Skeletal muscle cell (primary cell): ENCODE measurements around the gene ZSCAN31.
"Not testable (repeated sequence)": the region's sequence is repeated elsewhere in the genome, so short reads cannot be mapped to it uniquely, and the experiment has no call there.

ENCODE experiments used
- DNase-seq: peaks from one replicate; pipeline ENCODE4 v3.0.0-alpha.2; 2010; ENCODE audit warnings: low read depth
- H3K4me3 ChIP-seq: 2 replicates; pipeline ENCODE4 v1.5.1; 2011; ENCODE audit warnings: low read depth, mild to moderate bottlenecking, control low read depth, low read length, moderate library complexity

Gene ZSCAN31

GRCh38 chr6:28333047-28333446 is 2.9 kb downstream of the ZSCAN31 start:
- DNase-seq = no peak
- H3K4me3 ChIP-seq = no peak overlapping the region

DNA sequence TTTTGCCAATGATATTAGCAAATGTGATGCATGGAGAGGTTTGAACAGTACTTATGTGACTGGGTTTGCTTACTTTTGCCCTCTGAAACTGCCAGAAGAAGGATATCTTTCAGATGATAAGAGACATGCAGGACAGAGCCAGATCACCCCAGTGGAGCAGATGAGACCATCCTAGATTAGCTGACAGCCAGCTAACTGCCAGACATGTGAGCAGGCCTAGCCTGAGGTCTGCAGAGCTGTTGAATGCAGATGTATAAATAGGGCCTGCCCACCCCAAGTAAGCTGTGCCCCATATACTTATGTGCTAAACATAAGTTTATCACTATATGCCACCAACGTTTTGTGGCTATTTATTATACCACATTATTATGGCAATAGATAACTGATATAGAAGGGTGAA is 5.9 kb downstream of the ZSCAN31 start:
- no peak for DNase-seq

DNA sequence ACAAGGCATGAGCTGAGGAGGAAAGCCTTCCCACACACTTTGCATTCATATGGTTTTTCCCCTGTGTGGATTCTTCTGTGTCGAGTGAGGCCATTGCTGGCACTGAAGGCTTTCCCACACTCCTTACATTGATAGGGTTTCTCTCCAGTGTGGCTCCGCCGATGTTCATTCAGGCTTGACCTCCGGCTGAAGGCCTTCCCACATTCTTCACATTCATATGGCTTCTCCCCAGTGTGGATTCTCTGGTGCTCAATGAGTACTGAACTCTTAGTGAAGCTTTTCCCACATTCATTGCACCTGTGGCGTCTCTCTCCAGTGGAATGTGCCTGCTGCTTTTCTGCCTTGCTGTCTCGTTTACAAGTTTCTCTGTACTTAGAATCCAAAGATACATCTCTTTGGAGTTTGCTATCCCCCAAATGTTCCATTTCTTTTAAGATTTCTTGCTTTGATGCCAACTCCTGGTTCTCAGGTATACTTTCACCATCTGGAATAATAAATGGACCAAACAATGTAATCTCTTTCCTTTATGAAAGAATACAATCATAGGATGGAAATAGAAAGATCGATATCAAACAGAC is 9.5 kb downstream of the ZSCAN31 start:
- H3K4me3 ChIP-seq = no peak overlapping the region
- DNase-seq = no peak

More for the DNA sequence above, 5.9 kb downstream of the ZSCAN31 start:
- no peak overlapping the region for H3K4me3 ChIP-seq

DNA sequence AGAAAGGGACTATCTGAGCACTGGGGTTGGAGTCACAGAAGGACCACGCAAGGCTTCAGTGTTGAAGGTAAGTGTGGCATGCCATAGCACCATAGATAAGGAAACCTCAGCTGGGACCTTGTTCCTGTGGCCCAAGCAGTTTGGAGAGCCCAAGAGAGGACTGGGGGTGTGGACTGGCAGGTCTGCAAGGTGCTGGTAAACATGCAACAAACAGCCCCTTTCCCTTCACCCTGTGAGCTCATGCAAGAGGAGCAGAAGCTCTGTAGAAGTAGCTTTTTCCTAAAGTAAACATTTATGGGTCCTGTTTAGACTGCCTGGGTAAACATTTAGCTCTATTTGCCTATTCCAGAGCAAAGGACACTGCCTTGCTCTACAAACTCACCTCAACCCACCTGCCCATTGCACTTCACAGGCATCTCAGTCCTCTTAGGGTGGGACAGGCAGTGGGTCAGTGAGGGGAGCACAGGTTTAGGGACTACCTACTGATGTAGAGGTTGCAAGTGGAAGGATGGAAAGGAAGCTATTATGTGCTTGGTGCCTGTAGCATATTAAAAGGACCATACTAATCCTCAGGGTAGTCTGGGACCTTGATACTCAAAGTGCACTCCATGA is 12.0 kb downstream of the ZSCAN31 start:
- DNase-seq = no peak
- H3K4me3 ChIP-seq = no peak overlapping the region

- no peak for DNase-seq
- H3K4me3 ChIP-seq = no peak overlapping the region
Measured at GRCh38 chr6:28322661-28323060, 13.3 kb downstream of the ZSCAN31 start.

DNA sequence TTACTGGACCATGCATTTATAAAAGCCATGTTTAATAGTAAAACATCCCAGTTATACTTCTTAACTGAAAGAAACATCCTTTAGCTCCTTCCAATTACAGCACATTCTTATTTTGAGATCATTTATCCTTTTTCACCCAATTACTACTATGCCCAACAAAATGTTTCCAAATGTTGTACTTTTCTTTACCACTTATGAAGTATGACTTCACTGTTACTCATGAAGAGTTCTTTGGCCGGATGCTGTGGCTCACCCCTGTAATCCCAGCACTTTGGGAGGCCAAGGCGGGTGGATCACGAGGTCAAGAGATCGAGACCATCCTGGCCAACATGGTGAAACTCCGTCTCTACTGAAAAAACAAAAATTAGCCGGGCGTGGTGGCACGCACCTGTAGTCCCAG is 18.1 kb downstream of the ZSCAN31 start:
- H3K4me3 ChIP-seq, DNase-seq: not testable (repeated sequence)

GRCh38 chr6:28315628-28316027 is 20.3 kb downstream of the ZSCAN31 start:
- no peak for DNase-seq
- no peak overlapping the region for H3K4me3 ChIP-seq

- DNase-seq = no peak
- H3K4me3 ChIP-seq = no peak overlapping the region
Measured at GRCh38 chr6:28312939-28313338, 23.0 kb downstream of the ZSCAN31 start.

- DNase-seq = no peak
- H3K4me3 ChIP-seq = no peak overlapping the region
Measured at GRCh38 chr6:28311139-28311823, 24.7 kb downstream of the ZSCAN31 start.

- H3K4me3 ChIP-seq, DNase-seq: not testable (repeated sequence)
Measured at GRCh38 chr6:28306363-28306762, 29.6 kb downstream of the ZSCAN31 start.

DNA sequence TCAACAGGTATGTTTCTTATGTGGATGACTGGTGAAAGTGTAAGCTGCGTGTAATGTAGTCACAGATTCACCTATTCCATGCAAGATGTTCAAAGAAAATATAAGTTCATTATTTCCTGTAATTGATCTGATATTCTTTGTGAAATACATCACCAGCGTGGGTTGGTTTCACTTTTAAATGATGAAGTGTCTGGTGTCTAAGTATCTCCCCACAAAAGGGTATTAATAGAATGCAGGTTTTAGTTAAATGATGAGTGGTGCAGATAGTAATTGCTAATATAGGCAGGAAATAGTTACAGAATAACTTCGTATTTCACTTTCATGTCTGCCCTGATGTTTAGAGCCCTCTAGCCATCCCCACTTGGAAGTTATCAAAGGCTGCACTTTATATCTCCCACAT is 32.4 kb downstream of the ZSCAN31 start:
- H3K4me3 ChIP-seq = no peak overlapping the region
- no peak for DNase-seq

- H3K4me3 ChIP-seq = no peak overlapping the region
- DNase-seq = no peak
Measured at GRCh38 chr6:28296520-28297060, 39.4 kb downstream of the ZSCAN31 start.

GRCh38 chr6:28295326-28295725 is 40.6 kb downstream of the ZSCAN31 start:
- DNase-seq = no peak
- no peak overlapping the region for H3K4me3 ChIP-seq

GRCh38 chr6:28291573-28291972 is 44.4 kb downstream of the ZSCAN31 start:
- DNase-seq = no peak
- no peak overlapping the region for H3K4me3 ChIP-seq

DNA sequence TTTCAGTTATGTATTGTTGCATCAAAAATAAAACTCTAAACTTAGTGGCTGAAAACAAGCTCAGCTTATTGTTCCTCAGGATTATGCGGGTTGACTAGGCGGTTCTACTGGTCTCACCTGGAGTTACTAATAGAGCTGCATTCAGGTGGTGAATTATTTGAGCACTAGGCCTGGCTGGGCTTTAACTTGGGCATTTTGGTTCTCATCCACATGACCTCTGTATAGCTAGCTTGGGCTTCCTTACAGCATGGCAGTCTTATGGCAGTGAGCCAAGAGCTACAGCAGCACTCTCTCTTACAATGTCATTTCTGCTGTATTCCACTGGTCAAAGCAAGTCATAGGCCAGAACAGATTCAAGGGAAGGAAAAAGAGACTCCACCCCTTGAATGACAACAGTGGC is 53.0 kb downstream of the ZSCAN31 start:
- no peak for DNase-seq
- H3K4me3 ChIP-seq = no peak overlapping the region

GRCh38 chr6:28281288-28282064 is 54.5 kb downstream of the ZSCAN31 start, which contains the start of gene PGBD1:
PGBD1 (plus strand) TSS chr6:28281572; CDS start chr6:28283814, 2,242 bp downstream.
- DNase-seq = peak; percentile 48
- H3K4me3 ChIP-seq = peak within 1 kb of the TSS; percentile 72

DNA sequence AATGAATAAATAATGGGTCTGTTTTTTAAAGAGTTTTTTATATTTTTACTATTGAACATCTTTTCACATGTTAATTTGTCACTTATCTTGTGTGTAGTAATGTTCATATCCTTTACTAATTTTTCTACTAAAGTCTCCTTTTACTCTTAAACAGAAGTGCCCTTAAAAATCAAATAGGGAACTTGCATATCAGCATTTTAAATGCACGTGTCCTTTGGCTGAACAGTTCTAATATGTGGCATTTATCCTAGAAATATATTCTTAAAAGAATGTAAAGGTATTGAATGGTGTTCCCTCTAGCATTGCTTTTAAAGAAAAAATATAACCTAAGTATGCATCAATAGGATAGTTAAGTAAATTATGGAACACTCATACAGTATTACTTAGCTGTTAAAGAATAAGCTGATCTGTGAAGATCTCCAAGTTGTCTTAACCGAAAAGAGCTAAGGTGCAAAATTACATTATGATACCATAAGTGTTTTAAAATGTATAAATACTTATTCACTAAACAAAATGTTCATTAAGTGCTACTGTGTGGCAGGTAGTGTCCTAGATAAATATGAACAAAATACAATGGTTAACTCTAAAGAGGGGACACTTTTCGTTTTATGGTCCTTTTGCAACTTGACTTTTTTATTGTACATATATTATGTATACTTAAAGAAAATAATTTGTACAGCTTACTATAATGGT is 55.2 kb downstream of the ZSCAN31 start:
- no peak for DNase-seq
- H3K4me3 ChIP-seq = peak overlapping the region; percentile 72

DNA sequence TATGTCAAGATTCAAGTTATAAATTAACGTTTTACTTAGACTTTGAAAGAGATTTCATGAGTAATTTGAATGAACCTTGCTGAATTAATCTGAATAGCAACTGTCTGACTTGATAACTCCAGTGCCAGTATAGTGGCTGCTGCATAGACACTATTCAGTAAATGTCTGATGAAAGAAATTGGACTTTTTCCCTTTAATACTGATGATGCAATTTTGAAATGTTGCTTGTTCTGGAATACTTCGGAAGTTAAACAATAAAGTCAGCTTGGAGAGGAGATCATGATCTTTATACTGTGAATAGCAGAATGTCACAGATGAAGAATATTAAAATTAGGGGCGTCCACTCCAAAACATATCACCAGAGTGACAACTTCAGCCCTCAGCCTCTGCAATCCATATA is 58.2 kb downstream of the ZSCAN31 start:
- no peak overlapping the region for H3K4me3 ChIP-seq
- DNase-seq = no peak

DNA sequence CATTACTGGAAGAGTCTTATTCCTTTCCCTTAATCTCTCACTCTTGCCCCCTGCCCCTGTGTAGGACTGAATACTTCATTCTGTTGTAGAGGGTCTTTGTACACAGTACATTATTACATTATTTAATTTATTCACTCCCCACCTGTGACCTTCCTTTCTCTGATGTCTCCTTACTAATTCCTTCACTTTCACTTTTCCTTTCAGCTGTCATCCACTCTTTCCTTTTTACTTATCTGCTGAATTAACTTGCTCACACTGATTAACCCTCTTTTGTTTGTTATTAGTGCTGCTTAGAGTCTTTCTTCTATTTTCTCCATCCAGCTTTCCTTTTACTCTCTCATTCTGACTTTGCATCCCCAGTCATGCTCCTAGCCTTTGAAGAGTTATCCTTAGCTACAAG is 61.1 kb downstream of the ZSCAN31 start:
- no peak for DNase-seq
- H3K4me3 ChIP-seq = no peak overlapping the region
